B cell (primary cell): ENCODE results near the gene SCML1. TPM values are rescaled to one million over a fixed set of nuclear protein-coding genes. Genes with fewer than 3 reads are reported as not detected.

Source experiments
- ATAC-seq: fragments of 200-7000 bp; cut with Tn5 transposase; one replicate; pipeline ENCODE4 v1.10.0; 2021; ENCODE audit warnings: low read depth, mild to moderate bottlenecking, moderate number of reproducible peaks, moderate library complexity
- CTCF ChIA-PET: fragments of 350-600 bp; sonication (Branson Sonifier 250); formaldehyde crosslinking; loops from one replicate; lab custom pipeline; 2021; ENCODE audit warnings: antibody characterized with exemption, inconsistent platforms; lab: Charles Lee
- POLR2A ChIA-PET: fragments of 350-600 bp; sonication (Branson Sonifier 250); formaldehyde crosslinking; loops from one replicate; lab custom pipeline; 2021; ENCODE audit warnings: antibody characterized with exemption; lab: Charles Lee
- DNase-seq: peaks from one replicate; pipeline ENCODE4 v3.0.0; 2013
- H2AFZ ChIP-seq: 2 replicates; pipeline ENCODE4 v1.6.1; 2012; ENCODE audit warnings: mild to moderate bottlenecking, low read depth, low read length; ENCODE audit not compliant: insufficient read depth, poor library complexity, severe bottlenecking
- H3K27ac ChIP-seq, 2 donors: 1 replicate in 1 of 2; 2 replicates in 1 of 2; pipeline ENCODE4 v1.5.1; 2012 to 2013; ENCODE audit warnings: low read length in 2 of 2, mild to moderate bottlenecking in 2 of 2, moderate library complexity in 1 of 2
- H3K27me3 ChIP-seq, 4 experiments: fragments of 200-600 bp in 1 of 4; sonication (generic) in 1 of 4; replicated peaks in 1 of 4; 1 replicate in 2 of 4; 2 replicates in 2 of 4; pipeline versions ENCODE4 v1.6.1 to v1.7.0; 2013 to 2016; ENCODE audit warnings: low read length in 3 of 4, mild to moderate bottlenecking in 2 of 4, mixed read lengths in 1 of 4, moderate library complexity in 1 of 4; ENCODE audit not compliant: insufficient read depth in 4 of 4, control insufficient read depth in 3 of 4; ENCODE audit errors: control extremely low read depth in 1 of 4
- H3K36me3 ChIP-seq, 2 experiments: replicated peaks in 1 of 2; 1 replicate in 1 of 2; 2 replicates in 1 of 2; pipeline versions ENCODE4 v1.6.1 to v1.7.1; 2013; ENCODE audit warnings: low read length in 1 of 2; ENCODE audit not compliant: insufficient read depth in 2 of 2, control insufficient read depth in 1 of 2; ENCODE audit errors: control extremely low read depth in 1 of 2, extremely low read depth in 1 of 2
- H3K4me1 ChIP-seq, 2 donors: fragments of 200-600 bp in 1 of 2; sonication (generic) in 1 of 2; 1 replicate in 1 of 2; 2 replicates in 1 of 2; pipeline versions ENCODE4 v1.5.1 to v1.6.1; 2013 to 2017; ENCODE audit warnings: low read length in 2 of 2; ENCODE audit not compliant: control insufficient read depth in 2 of 2, insufficient read depth in 2 of 2
- H3K4me2 ChIP-seq: replicated peaks from 2 replicates; pipeline ENCODE3; 2012; ENCODE audit warnings: mild to moderate bottlenecking, low read depth, low read length; ENCODE audit not compliant: poor library complexity, severe bottlenecking
- H3K4me3 ChIP-seq, 5 experiments: fragments of 200-600 bp in 1 of 5; sonication (generic) in 1 of 5; 1 replicate in 3 of 5; 2 replicates in 2 of 5; pipeline versions ENCODE4 v1.5.1 to v1.7.0; 2011 to 2016; ENCODE audit warnings: low read length in 4 of 5, mild to moderate bottlenecking in 4 of 5, low read depth in 2 of 5, control low read depth in 1 of 5, moderate library complexity in 1 of 5; ENCODE audit not compliant: insufficient read depth in 1 of 5; ENCODE audit errors: control extremely low read depth in 1 of 5, extremely low read depth in 1 of 5
- H3K79me2 ChIP-seq: fragments of 200-600 bp; sonication (generic); one replicate; pipeline ENCODE4 v1.6.0; 2016; ENCODE audit warnings: low read length; ENCODE audit not compliant: control insufficient read depth, insufficient read depth
- H3K9ac ChIP-seq: fragments of 200-600 bp; sonication (generic); 2 replicates; pipeline ENCODE4 v1.6.1; 2017; ENCODE audit warnings: mild to moderate bottlenecking, low read length, moderate library complexity
- H3K9me3 ChIP-seq, 3 donors: one replicate each; pipeline versions ENCODE4 v1.6.1 to v1.7.1; 2013; ENCODE audit warnings: low read length in 2 of 3; ENCODE audit not compliant: control insufficient read depth in 2 of 3, insufficient read depth in 1 of 3; ENCODE audit errors: control extremely low read depth in 1 of 3
- H4K20me1 ChIP-seq: 2 replicates; pipeline ENCODE4 v1.6.0; 2012; ENCODE audit warnings: mild to moderate bottlenecking, low read length; ENCODE audit not compliant: insufficient read depth, control insufficient read depth, poor library complexity, severe bottlenecking
- H3K27ac Mint-ChIP-seq: one replicate; pipeline ENCODE4 v1.8.0; 2021; ENCODE audit warnings: mixed read lengths
- H3K27me3 Mint-ChIP-seq: one replicate; pipeline ENCODE4 v1.8.0; 2021; ENCODE audit warnings: mixed read lengths
- H3K4me1 Mint-ChIP-seq: one replicate; pipeline ENCODE4 v1.8.0; 2021; ENCODE audit warnings: mixed read lengths
- H3K4me3 Mint-ChIP-seq: one replicate; pipeline ENCODE4 v1.8.0; 2021; ENCODE audit warnings: mixed read lengths
- H3K9me3 Mint-ChIP-seq: one replicate; pipeline ENCODE4 v1.8.0; 2022; ENCODE audit warnings: mixed read lengths; ENCODE audit not compliant: insufficient read depth
- CTCF ChIP-seq: fragments of 200-600 bp; IDR thresholded peaks from one replicate; pipeline ENCODE4 v1.8.0; 2022; ENCODE audit warnings: antibody characterized with exemption, mild to moderate bottlenecking
- EZH2 ChIP-seq: IDR thresholded peaks from 2 replicates; pipeline ENCODE4 v1.6.1; 2012; ENCODE audit warnings: borderline replicate concordance, low read depth, mild to moderate bottlenecking, moderate library complexity, low read length; ENCODE audit not compliant: insufficient read depth, poor library complexity, severe bottlenecking
- WGBS: methylation state at CpG from one replicate; pipeline ENCODE4 v1.1.5; 2013; ENCODE audit warnings: missing lambda C conversion rate; ENCODE audit not compliant: insufficient coverage; 5-methylcytosine and 5-hydroxymethylcytosine counted together
- intact Hi-C: fragments of 100-400 bp; cut with micrococcal nuclease; formaldehyde crosslinking; loops from one replicate; pipeline ENCODE4 v1.10.0; 2022
- polyA plus RNA-seq: library from polyadenylated mRNA; depleted of rRNA; stranded (reverse); fragments of >200 nt; gene quantifications from 2 replicates; pipeline ENCODE4 v1.2.3, GENCODE V29; 2012
- total RNA-seq, 2 donors: library from RNA; stranded (reverse); fragments of 120-200 nt in 1 of 2; gene quantifications; 1 replicate in 1 of 2; 2 replicates in 1 of 2; pipeline versions ENCODE4 v1.2.3 to v1.2.4, GENCODE V29; 2013 to 2022

Gene SCML1
- total and polyA plus RNA-seq, 2 donors (not counting 1 experiment from before 2014, with no cell fraction given) = 6.7 to 9.6 TPM

- H3K36me3 ChIP-seq = no peaks in the 10 kb centered on the region
- peaks cover 6% of the 10 kb centered on the region for H3K27me3 Mint-ChIP-seq
- peak overlapping the region; percentile 4 to 68 (median 58) for H3K4me3 ChIP-seq
- no peaks in the 10 kb centered on the region for H3K9me3 Mint-ChIP-seq
- H3K27me3 ChIP-seq = no peaks in the 10 kb centered on the region
- peak overlapping the region; percentile 57 to 73 for H3K27ac ChIP-seq
- peaks cover 6 to 12% of the 10 kb centered on the region in 2 donors for H3K4me1 ChIP-seq
- no CpG with 5 or more reads among the region's 5 CpGs for WGBS
- peak overlapping the region; percentile 76 for H3K4me2 ChIP-seq
- intact Hi-C loops = loop anchor here (5.0 to 10.0 kb wide), 5 partner anchors 618 to 1606 kb away; partner anchors contain the start of genes CTPS2, PDHA1, PHKA2 and RS1
- DNase-seq (no peak), ATAC-seq (no peak)
- TF ChIP-seq EZH2 = no peak
- no peak for TF ChIP-seq CTCF
- H2AFZ ChIP-seq = peak overlapping the region; percentile 63
- ChIA-PET POLR2A (no interaction called here), CTCF (no interaction called here)
- peak overlapping the region; percentile 90 for H3K4me3 Mint-ChIP-seq
- peaks cover 16% of the 10 kb centered on the region for H3K4me1 Mint-ChIP-seq
- H3K9me3 ChIP-seq = no peaks in the 10 kb centered on the region
- no peaks in the 10 kb centered on the region for H4K20me1 ChIP-seq
- H3K79me2 ChIP-seq = no peaks in the 10 kb centered on the region
- H3K27ac Mint-ChIP-seq = peak overlapping the region; percentile 85
- peak overlapping the region; percentile 70 for H3K9ac ChIP-seq
Measured at GRCh38 chrX:17736478-17736855, 826 bp upstream of the SCML1 start.

GRCh38 chrX:17737710-17737985 is 355 bp downstream of the SCML1 start:
- Histone ChIP-seq H3K27me3 (no peaks in the 10 kb centered on the region), H3K9me3 (no peaks in the 10 kb centered on the region), H3K4me3 (peak overlapping the region; percentile 45 to 73 (median 65)), H3K79me2 (no peaks in the 10 kb centered on the region), H3K4me1 (peaks cover 6 to 12% of the 10 kb centered on the region in 2 donors), H2AFZ (peak overlapping the region; percentile 63), H3K4me2 (peak overlapping the region; percentile 76), H3K27ac (peak overlapping the region; percentile 75 to 81), H4K20me1 (no peaks in the 10 kb centered on the region), H3K9ac (peak overlapping the region; percentile 70), H3K36me3 (no peaks in the 10 kb centered on the region)
- no peaks in the 10 kb centered on the region for H3K9me3 Mint-ChIP-seq
- 0% methylated on average over 10 of the region's 15 CpGs for WGBS
- intact Hi-C loops = loop anchor here (5.0 to 10.0 kb wide), 5 partner anchors 617 to 1605 kb away; partner anchors contain the start of genes CTPS2, PDHA1, PHKA2 and RS1
- no peak for TF ChIP-seq CTCF
- no peak for TF ChIP-seq EZH2
- no peak for DNase-seq
- peak; percentile 4 for ATAC-seq
- peaks cover 6% of the 10 kb centered on the region for H3K27me3 Mint-ChIP-seq
- ChIA-PET POLR2A (interaction anchor here (0.7 kb wide), 1 partner anchor 1247 kb away, joined by 3 read pairs; no protein-coding TSS in a partner anchor), CTCF (interaction anchor here (0.9 kb wide), 1 partner anchor 8 kb away, joined by 4 read pairs; no protein-coding TSS in a partner anchor)
- H3K27ac Mint-ChIP-seq = peak overlapping the region; percentile 67
- peaks cover 16% of the 10 kb centered on the region for H3K4me1 Mint-ChIP-seq
- peak overlapping the region; percentile 90 for H3K4me3 Mint-ChIP-seq
